ENCODE data around the gene RAB27A. TPM values are rescaled to one million over a fixed set of nuclear protein-coding genes. Genes with fewer than 3 reads are reported as not detected.
"Not testable (repeated sequence)": the region's sequence is repeated elsewhere in the genome, so short reads cannot be mapped to it uniquely, and the experiment has no call there.

RAB27A gene
- total RNA-seq, 1 experiment from 2014 or later = 3.2 TPM

GRCh38 chr15:55253580-55253979, 36.0 kb downstream of the RAB27A start:
- DNase-seq (ENCODE audit: extremely low read depth, low read depth) = no peak

GRCh38 chr15:55252201-55252600, 37.4 kb downstream of the RAB27A start:
- not testable (repeated sequence) for DNase-seq (ENCODE audit: extremely low read depth, low read depth)

- DNase-seq (ENCODE audit: extremely low read depth, low read depth) = no peak
These were observed 38.7 kb downstream of the RAB27A start for GRCh38 chr15:55250941-55251340.

- DNase-seq (ENCODE audit: extremely low read depth, low read depth) = peak; percentile 69
These were observed 39.2 kb downstream of the RAB27A start for GRCh38 chr15:55250392-55250791.

- DNase-seq (ENCODE audit: extremely low read depth, low read depth) = not testable (repeated sequence)
These were observed 39.7 kb downstream of the RAB27A start for GRCh38 chr15:55249885-55250284.

- no peak for DNase-seq (ENCODE audit: extremely low read depth, low read depth)
These were observed 40.7 kb downstream of the RAB27A start for GRCh38 chr15:55248895-55249294.

GRCh38 chr15:55247766-55248427, 41.7 kb downstream of the RAB27A start:
- no peak for DNase-seq (ENCODE audit: extremely low read depth, low read depth)

- DNase-seq (ENCODE audit: extremely low read depth, low read depth) = no peak
These were observed 42.3 kb downstream of the RAB27A start for GRCh38 chr15:55247311-55247710.

- DNase-seq (ENCODE audit: extremely low read depth, low read depth) = no peak
These were observed 43.0 kb downstream of the RAB27A start for GRCh38 chr15:55246567-55246966.

- no peak for DNase-seq (ENCODE audit: extremely low read depth, low read depth)
These were observed 44.6 kb downstream of the RAB27A start for GRCh38 chr15:55245059-55245458.

GRCh38 chr15:55241891-55242290, 47.7 kb downstream of the RAB27A start:
- no peak for DNase-seq (ENCODE audit: extremely low read depth, low read depth)

- no peak for DNase-seq (ENCODE audit: extremely low read depth, low read depth)
These were observed 48.4 kb downstream of the RAB27A start for GRCh38 chr15:55241186-55241585.

GRCh38 chr15:55240125-55240760, 49.4 kb downstream of the RAB27A start:
- DNase-seq (ENCODE audit: extremely low read depth, low read depth) = no peak

- no peak for DNase-seq (ENCODE audit: extremely low read depth, low read depth)
These were observed 50.0 kb downstream of the RAB27A start for GRCh38 chr15:55239440-55240124.

GRCh38 chr15:55238877-55239276, 50.7 kb downstream of the RAB27A start:
- DNase-seq (ENCODE audit: extremely low read depth, low read depth) = no peak

GRCh38 chr15:55237219-55238130, 52.1 kb downstream of the RAB27A start:
- no peak for DNase-seq (ENCODE audit: extremely low read depth, low read depth)

- DNase-seq (ENCODE audit: extremely low read depth, low read depth) = no peak
These were observed 54.0 kb downstream of the RAB27A start for GRCh38 chr15:55235546-55236036.

GRCh38 chr15:55234800-55235104, 54.9 kb downstream of the RAB27A start:
- DNase-seq (ENCODE audit: extremely low read depth, low read depth) = no peak

- no peak for DNase-seq (ENCODE audit: extremely low read depth, low read depth)
These were observed 55.4 kb downstream of the RAB27A start for GRCh38 chr15:55234104-55234799.

- DNase-seq (ENCODE audit: extremely low read depth, low read depth) = no peak
These were observed 58.2 kb downstream of the RAB27A start for GRCh38 chr15:55231455-55231854.
